Vagina (tissue), 2 donors: ENCODE results near the gene SMARCA5.

Source experiments
- POLR2A ChIP-seq, 2 donors: fragments of 450-650 bp; IDR thresholded peaks; one replicate each; pipeline ENCODE4 v1.6.1; 2017; ENCODE audit warnings: antibody characterized with exemption in 2 of 2, mild to moderate bottlenecking in 2 of 2, moderate library complexity in 2 of 2
- POLR2AphosphoS5 ChIP-seq, 2 donors: sonication (generic); formaldehyde crosslinking; IDR thresholded peaks; one replicate each; pipeline ENCODE4 v1.9.0; 2017; ENCODE audit warnings: antibody characterized with exemption in 2 of 2, mild to moderate bottlenecking in 2 of 2, low read depth in 1 of 2; ENCODE audit not compliant: insufficient read depth in 1 of 2
- TF ChIP-seq, protein P1 (sequence below), 3 experiments: fragments of 450-650 bp in 2 of 3; fragments of 200-600 bp in 1 of 3; sonication (generic) in 1 of 3; IDR thresholded peaks; one replicate each; pipeline ENCODE4 v1.5.1; 2017 to 2019; ENCODE audit warnings: antibody characterized with exemption in 3 of 3, mild to moderate bottlenecking in 2 of 3, moderate library complexity in 2 of 3

DNA sequence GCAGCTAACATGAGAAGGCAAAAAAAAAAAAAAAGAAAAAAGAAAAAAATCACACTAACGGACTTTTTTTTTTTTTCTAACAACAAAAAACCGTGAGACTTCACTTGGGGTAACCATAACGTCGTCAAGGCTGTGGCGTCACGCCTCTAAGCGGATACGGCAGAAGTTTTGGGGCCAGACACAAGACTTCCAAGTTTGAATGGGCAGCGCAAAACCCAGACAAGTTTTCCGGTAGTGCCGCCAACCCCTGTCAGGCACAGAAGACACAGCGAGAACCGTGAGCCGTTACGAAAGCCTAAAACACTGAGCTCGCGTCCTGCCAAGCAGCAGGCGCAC is 556 bp upstream of the SMARCA5 start:
- no peak for TF ChIP-seq POLR2AphosphoS5 (IDR thresholded peaks at IDR 0.05; ENCODE audit: insufficient read depth in 1 of 2, low read depth in 1 of 2)
- TF ChIP-seq, protein P1, sequence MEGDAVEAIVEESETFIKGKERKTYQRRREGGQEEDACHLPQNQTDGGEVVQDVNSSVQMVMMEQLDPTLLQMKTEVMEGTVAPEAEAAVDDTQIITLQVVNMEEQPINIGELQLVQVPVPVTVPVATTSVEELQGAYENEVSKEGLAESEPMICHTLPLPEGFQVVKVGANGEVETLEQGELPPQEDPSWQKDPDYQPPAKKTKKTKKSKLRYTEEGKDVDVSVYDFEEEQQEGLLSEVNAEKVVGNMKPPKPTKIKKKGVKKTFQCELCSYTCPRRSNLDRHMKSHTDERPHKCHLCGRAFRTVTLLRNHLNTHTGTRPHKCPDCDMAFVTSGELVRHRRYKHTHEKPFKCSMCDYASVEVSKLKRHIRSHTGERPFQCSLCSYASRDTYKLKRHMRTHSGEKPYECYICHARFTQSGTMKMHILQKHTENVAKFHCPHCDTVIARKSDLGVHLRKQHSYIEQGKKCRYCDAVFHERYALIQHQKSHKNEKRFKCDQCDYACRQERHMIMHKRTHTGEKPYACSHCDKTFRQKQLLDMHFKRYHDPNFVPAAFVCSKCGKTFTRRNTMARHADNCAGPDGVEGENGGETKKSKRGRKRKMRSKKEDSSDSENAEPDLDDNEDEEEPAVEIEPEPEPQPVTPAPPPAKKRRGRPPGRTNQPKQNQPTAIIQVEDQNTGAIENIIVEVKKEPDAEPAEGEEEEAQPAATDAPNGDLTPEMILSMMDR (IDR thresholded peaks at IDR 0.05): no peak
- no peak for TF ChIP-seq POLR2A (IDR thresholded peaks at IDR 0.05)
